ENCODE results near the gene STK35. TPM values are rescaled to one million over a fixed set of nuclear protein-coding genes. Genes with fewer than 3 reads are reported as not detected.

The STK35 gene
- total and polyA plus RNA-seq, 2 donors (not counting 3 experiments of a cell fraction or from before 2014, with no cell fraction given), result 10.2 to 17.5 TPM

- TF ChIP-seq CTCF (IDR thresholded peaks at IDR 0.05; ENCODE audit: extremely low read depth in 1 of 2, insufficient read depth in 1 of 2, low read depth in 1 of 2, low read length in 2 of 2), result no peak
- TF ChIP-seq FOS (IDR thresholded peaks at IDR 0.05; ENCODE audit: borderline replicate concordance, insufficient read depth, low read length), result no peak
- no peak for TF ChIP-seq MYC (IDR thresholded peaks at IDR 0.05; ENCODE audit: low read depth, low read length)
- TF ChIP-seq EZH2 (IDR thresholded peaks at IDR 0.05; ENCODE audit: borderline replicate concordance, low read depth, low read length, severe bottlenecking), result no peak
- TF ChIP-seq POLR2A (IDR thresholded peaks at IDR 0.05; ENCODE audit: low read depth, low read length), result no peak
- no peak for TF ChIP-seq MAX (IDR thresholded peaks at IDR 0.05; ENCODE audit: insufficient read depth, insufficient read length)
- no peak for TF ChIP-seq POLR2AphosphoS5 (IDR thresholded peaks at IDR 0.05; ENCODE audit: insufficient read depth, low read depth, low read length)
- TF ChIP-seq GATA2 (IDR thresholded peaks at IDR 0.05; ENCODE audit: insufficient read depth, insufficient read length, low read depth, low read length), result no peak
- no peak for TF ChIP-seq JUN (IDR thresholded peaks at IDR 0.05; ENCODE audit: borderline replicate concordance, insufficient read depth, insufficient read length, low read depth)
- no TSS peak for BruUV-seq (replicated peaks)
- Histone ChIP-seq H3K79me2 (ENCODE audit: control insufficient read depth, insufficient read depth, low read length) (peaks cover 2% of the 10 kb centered on the region), H3K4me1 (ENCODE audit: control insufficient read depth, extremely low read depth, insufficient read depth, low read length) (no peaks in the 10 kb centered on the region), H3K4me2 (ENCODE audit: insufficient read depth, low read length) (no peak overlapping the region), H3K9me1 (replicated peaks; ENCODE audit: control insufficient read depth, extremely low read depth, insufficient read depth, low read length) (no peaks in the 10 kb centered on the region), H3K9me3 (replicated peaks; ENCODE audit: control insufficient read depth, insufficient read depth, low read length) (no peaks in the 10 kb centered on the region), H3K27ac (ENCODE audit: insufficient read depth, low read depth, low read length) (no peak overlapping the region), H4K20me1 (replicated peaks; ENCODE audit: control insufficient read depth, extremely low read depth, insufficient read depth, low read length) (no peaks in the 10 kb centered on the region), H3K4me3 (replicated peaks in 1 of 3; ENCODE audit: insufficient read depth in 1 of 3, low read depth in 1 of 3, low read length in 3 of 3) (no peak overlapping the region), H3K27me3 (ENCODE audit: control insufficient read depth in 2 of 2, insufficient read depth in 2 of 2, low read length in 2 of 2) (no peaks in the 10 kb centered on the region), H2AFZ (ENCODE audit: low read depth, low read length) (no peak overlapping the region), H3K36me3 (ENCODE audit: control insufficient read depth in 2 of 2, extremely low read depth in 1 of 2, insufficient read depth in 2 of 2, low read length in 2 of 2) (peaks cover 4 to 11% of the 10 kb centered on the region in 2 experiments), H3K9ac (replicated peaks; ENCODE audit: extremely low read depth, insufficient read depth, low read length) (no peak overlapping the region)
- POLR2A ChIA-PET, result no interaction called here
- intact Hi-C loops (cut with micrococcal nuclease) (no loop called here), dilution Hi-C loops (cut with MboI; ENCODE audit: extremely low pct_ligation_motif_present, low sequenced_read_pairs) (no loop called here)
- CTCF ChIA-PET, result interaction anchor here (1.4 kb wide), 1 partner anchor 30 kb away, joined by 4 read pairs; no protein-coding TSS in a partner anchor
- FAIRE-seq, result no peak
- DNase-seq (ENCODE audit: low read depth, low spot score), result no peak
Measured at GRCh38 chr20:2142649-2143048, 41.0 kb downstream of the STK35 start.

Data from endothelial cell of umbilical vein (primary cell).